GM19395 (cell line): ENCODE measurements around the gene BICC1.

Experiments used
- ATAC-seq: cut with Tn5 transposase; IDR thresholded peaks from one replicate; pipeline ENCODE4 v1.9.1; 2021; ENCODE audit warnings: mild to moderate bottlenecking, moderate library complexity; ENCODE audit not compliant: unreplicated experiment

Gene BICC1

DNA sequence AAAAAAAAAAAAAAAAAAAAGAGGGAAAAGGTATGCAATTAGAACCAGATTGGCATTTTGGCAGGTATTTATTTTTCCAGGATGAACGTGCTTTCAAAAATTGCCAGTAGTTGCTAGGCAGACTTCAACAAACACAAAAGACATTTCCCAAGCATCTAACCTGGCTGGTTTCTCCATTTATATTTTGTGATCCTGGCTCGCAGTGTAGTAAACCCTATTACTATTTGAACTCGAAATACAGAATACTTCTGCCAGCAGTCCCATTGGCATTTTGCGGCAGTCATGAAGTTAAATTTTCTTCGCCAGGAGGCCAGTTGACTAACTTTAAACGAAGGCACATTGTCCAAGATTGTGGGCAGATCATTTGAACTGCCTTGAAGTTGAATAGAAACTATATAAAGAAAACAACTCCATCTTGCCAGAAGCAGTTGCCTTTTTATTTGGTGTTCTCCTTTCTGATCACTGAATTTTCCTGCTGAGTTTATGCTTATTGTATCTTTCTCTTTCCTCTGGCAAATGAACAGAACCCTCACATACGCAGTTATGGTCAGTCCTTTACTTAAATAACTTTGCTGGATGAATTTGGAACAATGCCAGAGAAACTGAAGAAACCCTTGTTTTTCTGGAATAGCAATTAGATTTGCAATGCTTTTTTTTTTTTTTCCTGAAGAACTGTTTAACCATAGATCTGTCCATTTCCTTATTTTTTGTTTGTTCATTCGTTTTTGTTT is 132.9 kb downstream of the BICC1 start:
- ATAC-seq = no peak

DNA sequence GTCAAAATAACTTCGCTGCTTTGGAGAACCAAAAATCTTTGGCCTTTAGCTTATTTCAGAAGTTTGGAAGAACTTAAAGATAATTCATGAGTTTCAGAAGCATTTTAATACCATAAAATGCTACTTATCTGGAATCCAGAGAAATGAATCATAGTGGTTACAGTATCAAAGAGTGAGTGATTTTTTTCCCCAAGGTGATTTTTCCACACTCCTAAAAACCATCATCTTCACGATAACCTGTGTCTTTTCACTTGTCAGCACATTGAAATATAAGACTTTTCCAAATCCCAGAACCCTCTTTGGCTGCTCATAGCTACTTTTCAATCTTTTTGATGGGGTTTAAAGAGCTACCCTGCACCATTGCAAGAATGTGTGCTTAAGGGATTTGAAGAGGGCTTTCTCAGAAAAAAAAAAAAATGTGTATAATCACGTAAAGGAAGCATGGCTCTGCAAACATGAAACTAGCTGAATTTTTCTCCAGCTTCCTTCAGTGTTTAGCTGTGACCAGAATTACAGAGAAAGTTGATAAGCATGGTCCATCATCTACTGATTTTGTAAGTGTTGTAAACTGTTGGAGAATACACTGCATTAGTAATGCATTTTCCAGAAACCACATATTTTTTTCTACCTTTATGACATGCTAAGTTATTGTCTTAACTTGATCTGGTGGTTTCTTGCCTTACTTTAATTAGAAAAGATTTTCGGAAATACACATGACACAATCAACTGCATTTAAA is 134.9 kb downstream of the BICC1 start:
- no peak for ATAC-seq

DNA sequence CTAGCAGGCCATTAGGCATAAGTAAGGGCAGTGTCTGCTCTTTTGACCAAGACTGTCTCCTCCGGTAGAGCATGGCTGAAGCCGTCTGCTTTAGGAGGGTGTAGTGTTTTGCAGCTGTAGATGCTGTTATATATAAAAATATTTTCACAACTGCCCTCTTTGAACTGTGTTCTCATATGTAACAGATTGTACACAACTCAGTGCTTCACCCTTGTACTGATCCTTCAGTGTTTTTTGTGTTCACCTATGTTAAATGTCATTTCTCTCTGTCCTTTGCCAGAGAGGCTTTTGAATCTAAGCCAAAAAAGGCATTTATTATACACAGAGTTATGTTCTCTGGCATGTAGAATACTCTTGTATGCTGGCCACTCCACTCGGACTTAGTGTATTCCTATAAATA is 135.5 kb downstream of the BICC1 start:
- ATAC-seq = no peak

DNA sequence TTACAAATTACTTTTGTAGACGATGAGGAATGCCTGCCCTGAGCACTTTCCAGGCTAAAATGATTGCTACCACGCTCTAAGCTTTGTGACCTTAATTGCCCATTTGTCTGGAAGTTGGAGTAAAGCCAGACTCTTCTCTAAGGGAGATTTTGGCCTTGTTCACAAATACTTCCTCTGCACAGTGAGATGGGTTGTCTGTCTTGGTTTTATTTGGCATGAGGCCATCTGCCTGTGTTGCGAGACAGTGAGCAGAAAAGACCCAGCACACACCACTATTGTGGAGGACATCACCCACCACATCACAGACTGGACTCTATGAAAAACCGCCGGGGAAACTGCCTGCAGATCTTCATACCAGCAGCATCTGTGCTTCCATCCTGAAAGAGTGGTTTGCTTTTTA is 138.4 kb downstream of the BICC1 start:
- no peak for ATAC-seq

DNA sequence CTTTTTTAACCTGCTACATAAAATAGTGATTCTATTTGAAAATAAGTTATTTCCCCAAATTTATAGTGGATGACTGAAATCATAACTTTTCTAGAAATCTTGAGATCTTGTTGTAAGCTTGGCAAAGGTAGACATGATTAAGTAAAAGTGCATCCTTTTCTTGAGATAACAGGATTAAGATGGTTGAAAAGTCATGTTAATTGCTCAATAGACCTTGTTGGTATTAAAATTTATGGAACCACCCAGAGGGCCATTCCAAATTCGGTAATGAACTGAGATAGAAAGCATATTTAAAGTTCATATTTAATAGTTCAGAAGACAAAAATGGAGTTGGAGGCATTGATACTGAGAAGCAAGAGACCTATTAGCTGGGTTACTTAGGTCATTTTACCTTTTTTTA is 139.1 kb downstream of the BICC1 start:
- no peak for ATAC-seq

DNA sequence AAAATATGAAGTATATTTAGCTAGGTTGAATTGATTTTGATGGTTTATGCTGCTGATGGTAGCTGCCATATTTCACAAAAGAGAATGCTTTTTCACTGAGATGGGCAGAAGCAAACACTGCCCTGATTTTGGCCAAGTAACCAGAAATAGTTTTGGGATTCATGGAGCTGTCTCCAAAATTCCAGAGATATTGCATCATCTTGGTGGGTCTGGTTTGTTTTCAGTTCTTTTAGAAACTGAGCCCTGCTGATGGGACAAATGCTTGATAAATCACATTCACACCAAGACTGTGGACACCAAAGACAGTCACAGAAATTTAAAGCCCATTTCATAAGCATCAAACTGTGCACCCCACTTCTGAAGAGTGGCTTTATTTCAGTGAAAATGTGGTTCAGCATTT is 140.5 kb downstream of the BICC1 start:
- no peak for ATAC-seq

DNA sequence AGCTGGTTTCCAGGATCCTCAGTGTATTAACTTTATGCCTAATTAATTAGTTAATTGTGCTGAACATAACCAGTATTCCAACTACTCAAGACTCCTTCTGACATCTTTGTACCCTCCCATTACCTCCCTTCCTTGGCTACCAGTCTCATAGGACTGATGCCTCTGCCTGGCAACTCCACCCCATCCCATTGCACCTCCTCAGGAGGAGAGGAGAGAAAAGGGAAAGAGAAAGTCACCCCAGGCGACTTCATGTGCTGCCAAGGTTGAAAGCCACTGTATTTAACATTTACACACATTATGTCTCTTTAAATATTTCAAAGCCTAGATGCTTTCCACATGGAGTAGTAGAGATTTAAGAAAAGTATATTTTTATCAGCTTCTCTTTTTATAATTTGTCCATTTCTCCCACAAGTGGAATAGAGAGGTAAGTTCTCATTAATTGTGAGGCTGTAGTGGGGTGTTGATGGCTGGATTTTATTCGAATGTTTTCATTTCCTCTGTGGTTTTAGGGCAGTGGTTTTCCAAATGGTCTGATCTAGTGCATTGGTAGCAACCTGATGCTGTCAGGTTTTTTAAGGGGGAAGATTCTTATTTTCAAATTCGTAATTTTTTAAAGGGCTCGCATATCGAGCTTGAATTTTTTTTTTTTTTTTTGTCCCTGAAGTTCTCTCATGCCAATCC is 148.0 kb downstream of the BICC1 start:
- no peak for ATAC-seq

DNA sequence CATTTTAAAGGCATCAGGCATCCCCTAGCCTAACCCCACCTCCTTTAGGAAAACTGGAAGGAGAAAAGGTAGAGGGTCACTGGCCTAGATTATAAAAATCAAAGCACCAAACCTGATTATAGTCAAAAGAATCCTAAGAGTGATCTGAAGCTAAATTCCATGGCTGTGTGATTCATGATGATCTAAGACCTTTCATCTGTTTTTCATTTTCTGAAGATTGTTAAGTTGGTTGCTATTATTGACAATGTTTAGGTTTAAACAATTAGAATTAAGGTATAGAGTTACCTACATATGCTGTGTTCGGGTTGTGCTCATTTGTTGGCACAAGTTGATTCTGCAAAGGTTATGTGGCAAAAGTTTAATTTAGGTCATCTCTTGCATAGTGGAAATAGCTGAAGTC is 148.7 kb downstream of the BICC1 start:
- no peak for ATAC-seq

DNA sequence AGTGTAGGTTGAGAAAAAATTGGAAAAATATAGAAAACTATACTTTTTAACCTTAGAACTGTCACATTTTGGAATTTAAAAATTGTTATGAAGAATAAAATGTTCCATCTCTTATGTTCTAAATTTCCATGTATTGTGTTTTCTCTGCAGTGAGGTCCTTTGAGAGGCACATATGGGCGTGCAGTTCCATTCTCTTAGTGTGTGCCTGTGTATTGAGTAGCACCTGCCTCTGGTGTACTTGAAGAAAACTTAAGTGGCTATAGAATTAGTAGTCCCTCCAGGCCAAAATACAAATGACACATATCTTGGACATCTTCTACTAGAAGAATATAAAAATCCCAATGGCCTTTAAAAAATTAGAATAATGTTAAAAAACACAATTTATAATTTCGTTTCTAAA is 149.2 kb downstream of the BICC1 start:
- no peak for ATAC-seq

DNA sequence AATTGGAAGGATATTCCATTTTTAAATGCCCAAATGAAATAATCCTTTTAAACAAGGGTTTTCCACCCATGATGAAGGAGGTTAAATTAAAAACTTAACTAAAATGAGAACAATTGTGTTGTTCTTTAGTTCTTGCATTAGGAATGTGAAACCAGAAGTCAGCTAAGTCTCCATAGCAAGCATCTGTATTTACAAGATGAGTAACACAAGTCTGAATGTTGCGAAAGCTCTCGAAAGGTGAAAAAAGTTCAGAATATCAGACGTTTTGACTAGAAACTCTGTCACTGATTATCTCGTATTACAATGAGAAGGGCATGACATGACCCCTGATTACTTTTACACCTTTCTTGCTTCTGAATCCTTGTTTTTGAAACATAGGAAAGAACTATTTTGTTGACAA is 149.6 kb downstream of the BICC1 start:
- no peak for ATAC-seq

DNA sequence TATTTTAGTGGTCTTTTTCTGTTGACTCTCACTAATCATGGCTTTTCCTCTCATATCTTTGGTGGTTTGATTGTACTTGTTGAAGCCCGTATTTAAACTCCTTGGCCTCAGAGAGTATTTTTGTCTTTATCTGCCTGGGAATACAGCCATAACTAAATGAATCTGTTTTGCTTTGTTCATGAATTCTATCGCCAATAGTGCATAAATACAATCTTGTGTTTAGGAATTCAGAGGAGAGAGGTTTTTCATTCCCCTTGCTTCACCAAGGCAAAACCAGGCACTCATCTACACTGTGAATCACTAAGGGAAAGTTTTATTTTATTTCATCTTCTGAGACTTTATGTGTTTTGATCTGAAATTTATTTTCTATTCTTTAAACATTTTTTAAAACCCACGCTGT is 152.7 kb downstream of the BICC1 start:
- no peak for ATAC-seq

DNA sequence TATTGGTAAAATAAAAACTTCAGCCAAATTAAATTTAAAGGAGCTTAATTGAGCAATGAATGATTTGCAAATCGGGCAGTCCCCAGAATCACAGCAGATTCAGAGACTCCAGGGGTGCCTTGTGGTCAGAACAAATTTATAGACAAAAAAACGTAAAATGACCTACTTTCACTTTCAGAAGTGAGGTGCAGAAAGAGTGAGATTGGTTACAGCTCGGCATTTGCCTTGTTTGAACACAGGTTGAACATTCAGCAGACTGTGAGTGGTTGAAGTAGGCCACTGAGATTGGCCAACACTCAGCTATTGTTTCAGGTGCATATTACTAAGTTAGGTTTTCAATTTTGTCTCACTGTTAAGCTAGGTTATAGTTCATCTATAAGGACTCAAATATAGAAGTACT is 153.4 kb downstream of the BICC1 start:
- no peak for ATAC-seq

DNA sequence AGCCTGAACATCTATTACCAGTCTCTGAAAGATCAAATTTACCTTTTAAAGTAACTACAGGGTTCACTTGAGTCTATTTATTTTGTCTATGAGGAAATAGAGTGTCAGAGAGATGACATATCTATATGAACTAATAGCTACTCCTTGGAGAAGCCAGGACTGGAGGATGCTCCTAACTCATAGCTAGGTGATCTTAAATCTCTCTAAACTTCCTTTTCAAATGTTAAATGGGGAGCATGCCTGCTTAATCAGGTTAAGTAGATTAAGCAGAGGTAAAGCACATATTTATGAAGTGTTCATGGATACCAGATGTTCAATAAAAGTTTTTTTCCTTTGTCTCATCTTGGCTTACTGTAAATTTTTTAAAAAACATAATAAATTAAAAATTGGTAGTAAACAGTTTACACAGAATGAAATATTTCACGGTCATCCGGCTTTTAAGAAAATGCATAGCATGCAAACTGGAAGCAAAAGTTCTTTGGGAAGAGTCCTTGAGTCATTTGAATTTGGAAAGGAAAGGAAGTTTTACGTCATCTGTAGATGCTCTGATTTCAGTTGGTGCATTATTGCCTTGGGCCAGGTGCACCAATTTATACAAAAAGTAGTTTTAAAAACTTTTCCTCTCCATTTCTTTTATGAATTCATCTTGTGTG is 155.1 kb downstream of the BICC1 start:
- no peak for ATAC-seq

DNA sequence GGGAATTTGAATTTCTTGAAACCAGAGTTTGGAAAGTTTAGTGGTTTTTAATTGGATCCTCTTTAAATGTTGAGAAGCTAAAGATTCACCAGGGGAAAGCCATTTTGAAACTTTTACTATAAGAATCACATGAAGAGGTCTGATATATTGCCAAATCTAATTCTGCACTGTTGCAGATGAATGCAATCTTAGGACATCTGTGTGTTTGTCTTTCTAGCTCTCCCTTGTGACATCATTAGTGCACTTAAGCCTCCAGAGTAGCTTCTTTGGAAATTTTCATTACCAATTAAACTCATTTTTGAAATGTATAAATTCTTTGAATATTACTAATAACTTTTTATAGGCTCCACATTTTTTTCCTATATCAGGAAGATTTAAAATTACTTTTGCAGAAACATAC is 160.2 kb downstream of the BICC1 start:
- no peak for ATAC-seq

DNA sequence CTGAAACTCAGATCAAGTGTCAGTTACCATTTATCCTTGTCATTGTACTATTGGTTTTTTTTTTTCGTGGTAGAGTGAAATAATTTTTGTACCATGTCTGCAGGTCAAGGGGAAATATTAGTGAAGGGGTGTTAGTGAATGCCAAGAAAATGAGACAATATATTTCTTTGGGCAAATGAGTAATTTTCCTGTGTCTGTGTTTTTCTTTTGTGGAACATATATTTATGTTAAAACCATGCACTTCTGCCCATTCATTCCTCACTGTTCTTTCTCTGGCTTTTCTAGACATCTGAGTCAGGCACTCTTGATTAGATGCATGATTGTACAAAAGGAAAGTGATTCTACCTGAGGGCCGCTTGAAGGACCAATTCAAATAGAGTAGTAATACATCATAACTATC is 161.6 kb downstream of the BICC1 start:
- no peak for ATAC-seq

DNA sequence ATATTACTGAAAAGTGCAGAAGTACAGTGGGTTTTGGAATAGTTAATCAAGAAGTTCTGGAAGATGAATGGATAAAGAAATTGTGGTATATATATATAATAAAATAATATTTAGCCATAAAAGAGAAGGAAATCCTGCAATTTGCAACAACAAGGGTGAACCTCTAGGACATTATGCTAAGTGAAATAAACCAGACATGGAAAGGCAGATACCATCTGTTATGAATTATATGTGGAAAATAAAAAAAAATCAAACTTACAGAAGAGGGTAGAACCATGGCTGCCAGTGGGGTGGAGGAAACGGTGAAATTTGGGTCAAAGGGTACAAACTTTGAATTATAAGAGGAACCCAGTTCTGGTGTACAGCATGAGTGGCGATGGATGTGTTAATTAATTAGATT is 162.6 kb downstream of the BICC1 start:
- ATAC-seq = no peak

DNA sequence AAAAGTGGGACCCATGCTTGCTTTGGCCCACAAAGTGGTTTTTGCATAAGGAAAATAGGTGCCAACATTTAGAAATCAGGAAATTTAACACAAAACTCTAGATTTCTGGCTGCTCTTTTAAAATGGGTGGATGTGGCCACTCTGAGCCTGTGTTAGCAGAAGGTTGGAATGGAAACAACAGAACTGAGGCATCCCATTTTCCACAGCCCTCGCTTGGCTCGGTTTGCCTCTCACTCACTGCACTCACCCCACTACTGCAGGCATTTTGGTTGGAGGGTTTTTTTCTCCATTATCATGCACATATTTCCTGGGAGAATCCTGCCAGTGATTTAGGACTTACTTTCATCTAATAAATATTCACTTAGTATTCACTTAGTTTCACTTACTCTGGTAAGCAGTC is 178.9 kb downstream of the BICC1 start:
- ATAC-seq = no peak

DNA sequence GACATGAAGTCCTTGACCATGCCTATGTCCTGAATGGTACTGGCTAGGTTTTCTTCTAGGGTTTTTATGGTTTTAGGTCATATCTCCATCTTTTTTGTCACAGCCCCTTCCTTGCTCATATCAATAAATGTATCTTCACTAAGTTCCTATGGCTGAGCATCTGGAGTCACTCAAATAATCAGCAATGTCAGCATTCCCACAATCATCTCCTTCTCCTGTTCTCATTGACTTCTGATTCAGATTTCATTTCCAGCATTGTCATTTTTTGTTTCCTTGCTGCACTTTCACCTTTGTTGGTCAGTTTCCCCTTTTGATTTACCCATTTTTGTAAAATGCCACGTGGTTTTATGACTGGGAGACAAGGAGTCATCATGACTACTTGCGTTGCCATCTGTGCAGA is 181.2 kb downstream of the BICC1 start:
- ATAC-seq = no peak

DNA sequence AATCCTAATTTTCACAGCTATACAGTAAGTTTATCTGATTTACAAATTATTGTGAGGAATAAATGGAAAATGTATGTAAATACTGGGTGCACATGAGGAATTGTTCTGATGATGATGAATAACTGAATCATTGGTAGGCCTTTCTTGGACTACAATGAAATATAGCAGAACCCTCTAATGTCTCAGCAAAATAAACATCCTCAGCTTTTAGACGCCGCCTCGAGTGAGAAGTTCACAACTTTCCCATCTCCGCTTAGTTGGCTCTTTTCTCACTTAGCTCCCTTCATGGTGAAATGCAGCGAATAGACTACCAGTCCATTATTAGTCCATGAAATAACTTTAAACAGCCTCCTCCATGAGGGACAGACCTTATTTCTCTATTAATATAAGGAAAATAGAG is 182.3 kb downstream of the BICC1 start:
- ATAC-seq = no peak

DNA sequence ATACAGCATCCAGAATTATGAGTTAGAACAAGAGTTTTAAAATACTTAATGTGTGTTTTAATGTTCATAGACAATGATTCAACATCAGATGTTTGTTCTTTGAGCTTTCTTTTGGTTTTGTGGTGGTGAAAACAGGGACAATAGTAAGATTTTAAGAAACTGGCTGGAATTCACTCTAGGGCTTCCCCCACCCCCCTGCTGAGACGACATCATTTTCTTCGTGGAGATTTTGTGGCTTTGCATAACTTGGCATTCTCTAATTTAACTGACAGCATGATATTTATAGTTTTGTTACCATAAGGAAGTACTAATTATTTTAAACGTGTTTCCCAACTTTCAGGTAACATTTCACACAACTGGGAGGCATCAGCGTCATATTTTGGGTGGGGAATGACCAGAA is 184.1 kb downstream of the BICC1 start:
- no peak for ATAC-seq

DNA sequence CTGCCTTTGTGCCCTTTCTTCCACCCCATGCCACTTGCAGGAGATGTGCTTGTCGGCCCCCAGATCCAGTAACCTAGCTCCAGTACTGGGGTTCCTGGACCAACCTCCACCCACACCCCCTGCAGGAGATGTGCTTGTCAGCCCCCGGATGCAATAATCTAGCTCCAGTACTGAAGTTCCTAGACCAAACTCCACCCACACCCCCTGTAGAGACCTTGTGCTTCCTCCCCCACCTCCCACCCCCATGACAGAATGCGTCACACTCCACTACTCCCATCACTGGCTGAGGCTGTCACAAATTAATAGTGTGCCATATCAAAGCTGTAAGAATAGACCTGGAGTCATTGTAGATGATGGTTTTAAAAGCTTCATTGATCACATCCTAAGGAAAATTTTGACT is 185.0 kb downstream of the BICC1 start:
- ATAC-seq = no peak
